ENCODE measurements around the gene TOM1L1. TPM values are rescaled to one million over a fixed set of nuclear protein-coding genes. Genes with fewer than 3 reads are reported as not detected.

TOM1L1 gene
- total and polyA plus RNA-seq, 9 donors = 5.8 to 33.0 (median 8.9) TPM

GRCh38 chr17:54899721-54900456, 763 bp upstream of the TOM1L1 start:
- TF ChIP-seq POLR2A (IDR thresholded peaks at IDR 0.05) (no peak), CTCF (IDR thresholded peaks at IDR 0.05) (no peak), EP300 (IDR thresholded peaks at IDR 0.05) (no peak)
- intact Hi-C loops (cut with DNase I) = no loop called here
- WGBS, 3 donors = 9 to 12% (median 11%) methylated on average over 18 of the region's 18 CpGs
- Histone ChIP-seq H3K4me1 (ENCODE audit: insufficient read depth) (peaks cover 6% of the 10 kb centered on the region), H3K9me3 (no peaks in the 10 kb centered on the region), H3K27ac (no peak overlapping the region), H3K36me3 (no peaks in the 10 kb centered on the region), H3K27me3 (no peaks in the 10 kb centered on the region), H3K4me3 (peak overlapping the region; percentile 50)
- no peak for DNase-seq

- intact Hi-C loops (cut with DNase I) = no loop called here
- DNase-seq = no peak
- Histone ChIP-seq H3K27me3 (no peaks in the 10 kb centered on the region), H3K27ac (no peak overlapping the region), H3K4me3 (peak overlapping the region; percentile 50), H3K4me1 (ENCODE audit: insufficient read depth) (peaks cover 6% of the 10 kb centered on the region), H3K36me3 (no peaks in the 10 kb centered on the region), H3K9me3 (no peaks in the 10 kb centered on the region)
- 65 to 68% (median 68%) methylated on average over 9 of the region's 9 CpGs for WGBS, 3 donors
- TF ChIP-seq CTCF (IDR thresholded peaks at IDR 0.05) (no peak), POLR2A (IDR thresholded peaks at IDR 0.05) (no peak), EP300 (IDR thresholded peaks at IDR 0.05) (no peak)
Observed at GRCh38 chr17:54901230-54901822, 674 bp downstream of the TOM1L1 start.

- no peak for DNase-seq
- intact Hi-C loops (cut with DNase I) = no loop called here
- H3K27me3 ChIP-seq = no peaks in the 10 kb centered on the region
- H3K4me1 ChIP-seq (ENCODE audit: insufficient read depth) = peaks cover 6% of the 10 kb centered on the region
- no peaks in the 10 kb centered on the region for H3K9me3 ChIP-seq
- no peaks in the 10 kb centered on the region for H3K36me3 ChIP-seq
- H3K4me3 ChIP-seq = no peak overlapping the region
- WGBS, 3 donors = 87 to 95% (median 94%) methylated on average over 9 of the region's 9 CpGs
- H3K27ac ChIP-seq = no peak overlapping the region
- TF ChIP-seq EP300 (IDR thresholded peaks at IDR 0.05) = no peak
- TF ChIP-seq POLR2A (IDR thresholded peaks at IDR 0.05) = no peak
- TF ChIP-seq CTCF (IDR thresholded peaks at IDR 0.05) = no peak
Observed at GRCh38 chr17:54902017-54902416, 1.4 kb downstream of the TOM1L1 start.

GRCh38 chr17:54902611-54903010, 2.0 kb downstream of the TOM1L1 start:
- intact Hi-C loops (cut with DNase I) = no loop called here
- Histone ChIP-seq H3K27ac (no peak overlapping the region), H3K27me3 (no peaks in the 10 kb centered on the region), H3K4me3 (no peak overlapping the region), H3K4me1 (ENCODE audit: insufficient read depth) (peaks cover 6% of the 10 kb centered on the region), H3K36me3 (no peaks in the 10 kb centered on the region), H3K9me3 (no peaks in the 10 kb centered on the region)
- no peak for DNase-seq
- TF ChIP-seq EP300 (IDR thresholded peaks at IDR 0.05) = no peak
- TF ChIP-seq CTCF (IDR thresholded peaks at IDR 0.05) = no peak
- TF ChIP-seq POLR2A (IDR thresholded peaks at IDR 0.05) = no peak
- WGBS, 3 donors = 53 to 76% (median 66%) methylated on average over 5 of the region's 5 CpGs
